ENCODE data around the gene C1orf122.
A peak's percentile ranks its signal among the peaks of the same experiment; 100 is the strongest.
"Not testable (repeated sequence)": the region's sequence is repeated elsewhere in the genome, so short reads cannot be mapped to it uniquely, and the experiment has no call there.

C1orf122 gene

DNA sequence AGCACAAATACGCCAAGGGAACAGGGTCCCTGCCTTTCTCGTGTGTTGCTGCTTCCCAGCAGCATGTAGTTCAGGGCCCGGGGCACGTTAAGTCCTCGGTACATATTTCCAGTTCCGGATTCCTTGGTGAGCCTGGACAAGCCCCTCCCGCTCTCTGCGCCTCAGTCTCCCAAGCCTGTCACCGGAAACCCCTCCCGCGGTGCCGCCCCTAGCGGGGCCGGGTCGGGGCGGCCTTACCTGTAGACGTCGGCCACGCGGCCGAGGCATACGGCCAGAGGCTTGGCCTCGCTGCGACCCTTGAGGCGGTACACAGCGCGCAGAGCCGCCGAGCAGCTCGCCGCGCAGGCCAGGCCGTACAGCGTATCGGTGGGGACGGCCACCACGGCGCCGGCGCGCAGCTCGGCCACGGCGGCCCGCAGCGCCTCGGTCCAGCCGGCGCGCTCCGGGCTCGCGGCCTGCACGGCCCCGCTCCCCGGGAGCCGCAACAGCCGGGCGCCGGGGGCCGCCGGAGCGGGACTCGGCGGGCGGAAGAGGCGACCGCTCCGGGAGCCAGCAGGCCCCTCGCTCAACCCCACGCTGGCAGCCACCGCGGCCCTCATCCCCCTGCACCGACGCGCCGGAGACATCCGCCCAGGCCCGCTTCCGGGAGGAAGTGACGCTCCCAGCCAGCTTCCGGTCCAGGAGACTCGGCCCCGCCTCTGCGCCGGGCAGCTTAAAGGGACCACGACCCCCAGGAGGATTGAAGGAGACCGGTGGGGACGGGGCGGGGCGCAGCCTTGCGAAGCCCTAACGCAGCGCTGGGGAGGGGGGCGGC lies at the start of gene C1orf122, which contains the start of gene YRDC:
C1orf122 (plus strand) TSS at position 236 of the 814 bp plus-strand sequence. CDS start 615 bp downstream, outside the sequence.
YRDC (minus strand) TSS at position 654 of the 814 bp plus-strand sequence; CDS start at position 626, 28 bp downstream.
- peak; percentile 97 for DNase-seq

- no peak for DNase-seq
Measured at GRCh38 chr1:37759451-37759850, 48.1 kb upstream of the C1orf122 start.

DNA sequence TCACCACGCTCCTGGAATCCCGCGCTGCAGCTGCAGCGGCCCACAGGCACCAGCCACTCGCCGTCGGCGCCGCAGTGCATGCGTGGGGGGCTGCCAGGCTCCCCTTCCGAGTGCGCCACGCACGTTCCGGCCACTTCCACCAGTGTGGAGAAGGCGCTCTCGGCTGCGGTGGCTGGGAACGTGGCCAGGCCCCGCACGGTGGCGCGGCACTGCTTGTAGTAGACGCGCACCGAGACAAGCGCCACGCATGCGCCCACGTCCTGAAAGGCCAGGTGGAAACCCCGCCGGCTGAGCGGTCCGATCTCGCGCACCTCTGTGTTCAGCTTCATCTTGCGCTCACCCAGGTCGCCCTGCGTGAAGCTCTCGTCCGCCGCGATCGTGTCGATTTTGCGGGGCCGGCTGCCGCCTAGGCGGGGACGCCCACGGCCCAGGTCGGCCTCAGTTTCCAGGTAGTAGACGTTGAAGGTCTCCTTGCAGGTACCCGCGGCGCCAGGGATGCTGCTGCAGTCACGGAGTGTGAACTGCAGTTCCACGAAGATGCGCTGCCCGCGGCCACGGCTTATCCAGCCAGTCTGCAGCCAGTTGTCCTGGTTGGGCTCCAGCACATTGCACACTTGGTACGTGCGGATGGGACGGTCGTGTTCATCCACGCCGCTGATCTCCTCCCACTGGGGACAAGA lies 46.0 kb upstream of the C1orf122 start:
- DNase-seq: peak; percentile 66

DNA sequence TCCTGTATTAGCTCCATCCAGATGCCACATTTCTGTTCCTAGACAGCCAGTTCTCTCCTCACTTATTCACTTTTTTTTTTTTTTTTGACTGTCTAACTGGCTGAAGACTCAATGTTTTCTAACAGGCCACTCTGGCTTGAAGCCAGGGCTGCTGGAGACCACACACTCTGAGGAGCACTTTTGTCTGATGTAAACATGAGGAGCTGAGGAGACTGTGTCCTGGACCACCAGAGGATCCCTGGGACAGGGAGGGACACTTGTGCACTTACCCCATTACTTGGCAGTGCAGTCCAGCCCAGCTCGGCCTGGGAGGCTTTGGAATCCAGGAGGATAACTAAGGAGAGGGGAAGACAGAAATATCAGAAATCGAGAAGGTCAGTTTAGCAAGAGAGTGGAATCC lies 45.1 kb upstream of the C1orf122 start:
- no peak for DNase-seq

DNA sequence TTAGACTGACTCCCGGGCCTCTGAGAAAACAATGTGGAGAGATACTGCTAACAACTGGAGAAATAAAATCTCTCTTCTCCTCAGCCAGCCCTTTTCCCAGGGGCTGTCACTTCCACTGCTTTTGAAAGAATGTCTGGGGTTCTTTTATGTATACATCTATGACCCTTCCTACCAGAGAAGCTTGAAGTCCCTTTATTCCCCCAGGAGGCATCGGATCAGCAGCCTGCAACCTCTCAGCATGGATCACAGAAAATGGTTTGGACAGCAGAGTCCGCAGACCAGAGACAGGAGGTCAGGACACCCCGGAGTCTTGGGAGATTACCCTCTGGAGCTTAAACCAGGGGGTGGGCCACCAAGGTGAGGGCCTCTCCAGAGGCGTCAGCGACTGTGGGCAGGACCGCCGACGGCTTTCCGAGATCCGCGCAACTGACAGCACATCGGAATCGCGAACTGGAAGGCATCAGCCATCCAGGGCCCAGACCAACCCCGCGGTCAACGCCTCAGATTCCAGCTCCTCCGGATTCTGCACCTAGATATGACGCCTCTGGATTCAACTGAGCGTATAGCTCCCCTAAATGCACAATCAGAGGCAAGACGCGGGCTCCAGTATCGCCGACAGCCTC lies 43.7 kb upstream of the C1orf122 start:
- DNase-seq: no peak

DNA sequence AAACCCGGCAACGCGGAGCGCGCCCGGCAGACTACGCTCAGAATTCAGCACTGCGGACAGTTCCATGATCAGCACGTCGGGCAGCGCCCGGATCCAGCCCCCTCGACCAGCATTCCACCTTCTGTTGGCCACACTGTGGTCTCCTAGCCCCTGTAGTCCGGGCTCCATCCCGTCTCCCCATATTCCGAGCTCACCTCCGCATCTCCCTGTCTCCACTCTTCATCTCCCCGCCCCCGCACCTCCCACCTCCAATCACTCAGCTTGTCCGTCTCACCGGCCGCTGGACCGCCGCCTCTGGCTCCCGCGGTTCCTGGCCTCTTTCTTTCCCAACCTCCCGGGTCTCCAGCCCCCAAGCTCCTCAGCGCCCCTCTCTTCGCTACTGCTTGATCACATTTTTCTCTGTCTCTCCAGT lies 43.2 kb upstream of the C1orf122 start:
- peak; percentile 50 for DNase-seq

DNA sequence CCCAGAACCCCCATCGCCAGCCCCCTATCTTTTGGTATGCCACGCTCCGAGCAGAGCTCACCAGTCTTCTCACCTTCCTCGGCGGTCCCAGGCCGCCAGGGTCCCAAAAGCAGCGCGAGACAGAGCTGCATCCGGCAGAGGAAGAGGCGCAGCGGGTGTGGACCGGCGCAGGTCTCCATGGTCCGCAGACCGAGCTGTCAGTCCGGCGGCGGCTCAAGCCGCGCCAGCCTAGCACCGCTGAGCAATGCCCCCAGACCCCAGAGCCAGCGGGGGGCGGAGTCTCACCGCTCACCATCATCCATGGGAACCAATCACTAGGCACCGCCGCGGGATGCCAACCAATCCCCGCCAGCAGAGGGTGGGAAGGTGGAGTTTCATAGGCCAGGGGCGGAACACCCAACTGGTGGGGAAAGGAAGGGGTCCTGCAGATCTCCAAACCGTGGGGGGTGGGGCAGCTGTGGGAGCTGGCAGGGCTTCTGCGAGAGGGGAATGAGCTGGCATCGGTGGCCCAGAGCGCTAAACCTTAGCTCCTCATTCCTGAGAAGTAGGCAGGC lies 42.6 kb upstream of the C1orf122 start, which contains the start of gene EPHA10:
EPHA10 (minus strand) TSS at position 233 of the 554 bp plus-strand sequence; CDS start at position 179, 54 bp downstream.
- DNase-seq: peak; percentile 72

GRCh38 chr1:37765916-37766664 lies 41.5 kb upstream of the C1orf122 start:
- DNase-seq: peak; percentile 63

- DNase-seq: no peak
Measured at GRCh38 chr1:37767488-37767887, 40.1 kb upstream of the C1orf122 start.

- not testable (repeated sequence) for DNase-seq
Measured at GRCh38 chr1:37771440-37771839, 36.1 kb upstream of the C1orf122 start.

- DNase-seq: no peak
Measured at GRCh38 chr1:37776946-37777516, 30.6 kb upstream of the C1orf122 start.

DNA sequence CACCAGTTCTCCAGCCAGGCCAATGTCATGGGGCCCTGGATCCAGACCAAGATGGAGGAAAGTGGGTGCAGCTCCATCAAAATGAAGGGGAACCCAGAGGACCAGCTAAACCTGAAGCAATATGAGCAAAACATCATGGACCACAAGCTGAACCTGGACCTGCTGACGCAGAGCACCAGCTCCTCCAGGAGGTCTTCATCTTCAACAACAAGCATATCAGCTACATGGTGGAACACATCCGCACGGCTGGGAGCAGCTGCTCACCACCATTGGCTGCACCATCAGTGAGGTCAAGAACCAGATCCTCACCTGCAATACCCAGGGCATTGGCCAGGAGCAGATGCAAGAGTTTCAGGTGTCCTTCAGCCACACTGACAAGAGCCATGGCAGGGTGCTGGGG lies 28.9 kb upstream of the C1orf122 start:
- no peak for DNase-seq

GRCh38 chr1:37782491-37782890 lies 25.1 kb upstream of the C1orf122 start:
- DNase-seq: no peak

DNA sequence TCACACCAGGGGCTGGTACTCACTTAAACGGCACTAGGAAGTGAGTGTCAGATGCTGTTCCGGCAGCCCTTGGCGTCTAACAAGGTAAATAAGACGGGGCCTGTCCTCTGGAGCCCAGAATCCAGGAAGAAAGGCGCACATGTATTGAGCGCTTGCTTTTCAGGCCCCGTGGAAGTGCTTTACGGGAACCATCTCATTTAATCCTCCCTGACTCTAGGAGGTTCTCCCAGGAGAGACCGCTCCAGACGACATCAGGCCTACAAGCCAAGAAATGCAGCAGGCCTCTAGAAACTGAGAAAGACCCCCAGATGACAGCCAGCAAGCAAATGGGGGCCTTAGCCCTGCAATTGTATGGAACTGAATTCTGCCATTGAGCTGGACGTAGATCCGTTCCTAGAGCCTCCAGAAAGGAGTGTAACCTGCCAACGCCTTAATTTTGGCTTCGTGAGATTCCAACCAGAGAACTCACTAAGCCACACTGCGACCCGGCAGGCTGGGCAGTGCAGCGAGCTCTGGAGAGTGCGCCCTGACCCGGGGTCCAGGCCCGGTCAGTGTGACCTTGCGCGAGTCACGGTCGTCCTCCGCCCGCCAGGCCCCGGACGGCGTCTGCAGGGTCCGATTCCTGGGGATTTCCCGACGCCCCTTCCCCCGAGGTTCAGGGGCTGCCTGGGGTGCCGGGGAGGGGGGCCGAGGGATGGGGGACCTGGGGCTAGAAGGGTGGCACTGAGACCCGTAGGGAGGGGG lies 14.5 kb upstream of the C1orf122 start:
- DNase-seq: peak; percentile 44

DNA sequence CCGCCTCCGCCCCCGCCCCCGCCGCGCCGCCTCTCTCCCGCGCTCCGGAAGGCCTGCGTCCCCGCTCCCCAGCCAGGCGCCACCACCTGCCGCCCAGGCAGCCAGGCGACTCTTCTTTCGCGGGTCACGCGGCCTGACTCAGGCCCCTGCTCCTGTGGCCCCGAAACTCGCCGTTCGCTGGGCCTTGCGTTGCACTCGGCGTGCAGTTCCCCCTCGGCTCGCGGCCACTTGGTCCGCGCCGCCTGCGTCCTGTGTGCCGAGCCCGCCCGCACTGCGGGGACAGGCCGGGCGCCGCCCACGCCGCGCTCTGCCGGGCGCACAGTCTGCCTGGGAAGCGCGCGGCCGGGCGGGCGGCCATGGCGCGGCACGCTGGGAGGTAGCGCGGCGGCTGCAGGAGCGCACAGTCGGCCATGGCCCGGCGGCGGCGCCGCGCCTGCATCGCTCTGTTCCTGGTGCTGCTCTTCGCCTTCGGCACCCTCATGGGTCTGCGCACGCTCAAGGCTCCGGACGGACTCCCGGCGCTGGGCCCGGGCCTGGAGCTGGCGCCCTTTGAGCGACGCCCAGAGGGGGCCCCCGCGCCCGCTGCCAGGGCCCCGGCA lies 13.7 kb upstream of the C1orf122 start, which contains the start of gene MANEAL:
MANEAL (plus strand) TSS at position 75 of the 599 bp plus-strand sequence; CDS start at position 411, 336 bp downstream.
- peak; percentile 89 for DNase-seq

GRCh38 chr1:37794372-37795339 lies 12.9 kb upstream of the C1orf122 start:
- DNase-seq: peak; percentile 70

GRCh38 chr1:37795340-37796125 lies 12.1 kb upstream of the C1orf122 start:
- peak; percentile 50 for DNase-seq

- no peak for DNase-seq
Measured at GRCh38 chr1:37797750-37798345, 9.7 kb upstream of the C1orf122 start.

All from DMS53 (cell line).